Measurements from ENCODE around the gene EID3. TPM values are rescaled to one million over a fixed set of nuclear protein-coding genes. Genes with fewer than 3 reads are reported as not detected.
A peak's percentile ranks its signal among the peaks of the same experiment; 100 is the strongest.
"Not testable (repeated sequence)": the region's sequence is repeated elsewhere in the genome, so short reads cannot be mapped to it uniquely, and the experiment has no call there.

EID3 gene
- total RNA-seq, 2 donors from 2014 or later, result 1.6 to 1.7 TPM

DNA sequence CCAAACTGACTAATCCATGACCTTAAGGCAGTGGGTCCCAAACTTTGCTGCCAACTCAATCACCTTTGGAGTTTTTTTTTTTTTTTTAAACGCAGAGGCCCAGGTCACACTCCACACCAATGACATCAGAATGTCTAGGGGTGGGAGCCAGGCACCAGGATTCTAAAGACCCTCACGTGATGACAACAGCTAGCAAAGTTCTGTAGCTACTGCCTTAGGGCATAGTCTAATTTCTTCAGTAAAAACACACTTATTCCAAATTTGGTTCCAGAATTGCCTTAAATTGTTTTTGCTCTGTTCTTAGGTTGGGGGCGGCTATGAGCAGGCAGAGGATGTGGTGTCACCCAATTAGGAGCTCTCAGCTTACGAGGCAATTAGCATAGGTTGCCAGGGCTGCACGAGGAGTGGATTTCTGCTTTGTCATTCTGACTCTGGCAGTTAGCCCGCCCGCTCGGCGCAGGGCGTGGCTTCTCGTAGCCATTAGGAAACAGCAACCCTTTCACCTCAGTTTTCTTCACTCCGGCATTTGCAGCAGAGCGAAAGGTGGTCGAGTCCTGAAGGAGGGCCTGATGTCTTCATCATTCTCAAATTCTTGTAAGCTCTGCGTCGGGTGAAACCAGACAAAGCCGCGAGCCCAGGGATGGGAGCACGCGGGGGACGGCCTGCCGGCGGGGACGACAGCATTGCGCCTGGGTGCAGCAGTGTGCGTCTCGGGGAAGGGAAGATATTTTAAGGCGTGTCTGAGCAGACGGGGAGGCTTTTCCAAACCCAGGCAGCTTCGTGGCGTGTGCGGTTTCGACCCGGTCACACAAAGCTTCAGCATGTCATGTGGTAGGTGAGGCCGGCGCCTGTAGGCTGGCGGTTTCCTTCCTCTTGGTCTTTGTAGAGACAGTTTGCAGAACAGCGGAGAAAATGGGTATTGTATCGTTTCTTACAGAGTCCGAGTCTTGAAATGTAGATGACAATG is 16.7 kb upstream of the EID3 start:
- DNase-seq, result peak; percentile 93
- peak; percentile 93 to 95 for ATAC-seq
- intact Hi-C loops (cut with DNase I), result loop anchor here in 1 of 2 donors (2.0 kb wide), 1 partner anchor 70 kb away; no protein-coding TSS in a partner anchor

DNA sequence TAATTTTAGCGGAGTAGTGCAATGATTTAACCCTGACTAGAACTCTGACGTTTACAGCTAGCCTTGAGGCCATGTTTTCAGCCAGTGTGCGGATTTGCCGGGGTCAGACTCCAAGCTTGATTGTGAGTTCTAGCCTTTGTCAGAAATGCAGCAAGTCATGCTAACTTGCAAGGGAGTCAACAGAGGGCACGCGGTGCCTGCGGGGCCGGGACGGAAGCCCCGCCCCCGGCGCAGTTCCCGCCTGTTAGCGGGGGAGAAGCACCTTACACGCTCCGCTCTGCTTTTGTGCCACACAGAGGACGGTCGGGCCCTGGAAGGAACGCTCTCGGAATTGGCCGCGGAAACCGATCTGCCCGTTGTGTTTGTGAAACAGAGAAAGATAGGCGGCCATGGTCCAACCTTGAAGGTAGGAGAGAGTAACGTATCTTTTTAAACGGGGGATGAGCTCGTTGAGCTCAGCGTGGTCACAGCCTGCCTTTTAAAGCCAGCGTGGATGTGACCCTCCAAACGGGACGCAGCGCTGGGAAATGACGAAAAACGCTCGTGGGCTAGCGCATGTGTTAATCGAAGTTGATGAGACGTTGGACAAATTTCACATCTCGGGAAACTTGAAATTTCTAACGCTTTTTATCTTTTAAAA is 14.8 kb upstream of the EID3 start:
- intact Hi-C loops (cut with DNase I), result no loop called here
- DNase-seq (peak; percentile 82), ATAC-seq (peak; percentile 78 to 85)

DNA sequence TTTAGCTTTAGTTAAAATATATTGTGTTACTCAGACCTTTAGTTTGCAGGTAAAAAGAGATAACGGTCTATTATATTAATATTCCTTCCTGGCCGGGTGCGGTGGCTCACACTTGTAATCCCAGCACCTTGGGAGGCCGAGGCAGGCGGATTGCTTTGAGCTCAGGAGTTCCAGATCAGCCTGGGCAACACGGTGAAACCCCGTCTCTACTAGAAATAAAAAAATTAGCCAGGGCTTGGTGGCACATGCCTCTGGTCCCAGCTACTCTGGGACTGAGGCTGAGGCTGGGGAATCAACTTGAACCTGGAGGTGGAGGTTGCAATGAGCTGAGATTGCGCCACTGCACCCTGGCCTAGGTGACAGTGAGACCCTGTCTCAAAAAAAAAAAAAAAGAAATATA is 13.2 kb upstream of the EID3 start:
- intact Hi-C loops (cut with DNase I), result no loop called here
- ATAC-seq (no peak), DNase-seq (no peak)

DNA sequence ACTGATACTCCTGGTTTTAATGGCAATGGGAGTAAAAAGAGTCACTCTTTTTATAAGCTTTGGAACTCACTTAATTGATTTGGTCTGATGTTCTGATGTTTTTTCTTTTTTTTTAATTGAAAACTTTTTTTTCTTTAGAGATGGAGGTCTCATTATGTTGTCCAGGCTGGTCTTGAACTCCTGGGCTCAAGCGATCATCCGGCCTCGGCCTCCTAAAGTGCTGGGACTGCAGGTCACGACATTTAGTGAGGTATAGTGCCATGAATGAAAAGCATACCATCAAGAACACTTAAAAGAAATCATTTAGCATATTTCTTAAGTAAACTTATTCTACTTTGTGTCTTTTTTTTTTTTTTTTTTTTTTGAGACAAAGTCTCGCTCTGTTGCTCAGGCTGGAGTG is 12.7 kb upstream of the EID3 start:
- ATAC-seq (no peak), DNase-seq (no peak)
- intact Hi-C loops (cut with DNase I), result no loop called here

DNA sequence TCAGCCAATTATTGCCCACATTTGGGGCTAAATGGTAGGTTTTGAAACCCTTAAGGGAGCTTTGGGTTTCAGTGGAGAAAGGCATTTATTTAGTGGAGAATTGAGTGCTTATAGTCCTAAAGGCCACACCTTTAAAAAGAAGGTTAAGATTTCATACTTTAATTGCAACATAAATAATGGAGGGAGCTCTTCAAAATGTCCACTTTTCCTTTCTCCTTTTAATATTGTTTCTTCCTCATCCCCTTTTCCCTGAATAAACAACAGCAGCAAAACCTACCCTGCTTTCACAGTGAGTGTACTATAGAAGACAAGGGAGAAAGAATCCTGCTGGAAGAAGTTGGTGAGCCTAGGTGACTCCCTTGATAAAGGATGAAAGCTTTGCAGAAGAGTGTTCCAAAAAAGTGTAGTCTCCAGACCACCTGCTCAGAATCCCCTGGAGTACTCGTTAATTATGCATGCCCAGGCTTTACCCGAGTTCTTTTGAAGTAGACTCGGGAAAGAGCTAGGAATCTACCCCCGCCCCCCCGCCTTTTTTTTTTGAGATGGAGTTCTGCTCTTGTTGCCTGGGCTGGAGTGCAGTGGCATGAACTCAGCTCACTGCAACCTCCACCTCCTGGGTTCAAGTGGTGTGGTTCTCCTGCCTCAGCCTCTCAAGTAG is 11.5 kb upstream of the EID3 start:
- ATAC-seq (no peak), DNase-seq (no peak)
- intact Hi-C loops (cut with DNase I), result no loop called here

DNA sequence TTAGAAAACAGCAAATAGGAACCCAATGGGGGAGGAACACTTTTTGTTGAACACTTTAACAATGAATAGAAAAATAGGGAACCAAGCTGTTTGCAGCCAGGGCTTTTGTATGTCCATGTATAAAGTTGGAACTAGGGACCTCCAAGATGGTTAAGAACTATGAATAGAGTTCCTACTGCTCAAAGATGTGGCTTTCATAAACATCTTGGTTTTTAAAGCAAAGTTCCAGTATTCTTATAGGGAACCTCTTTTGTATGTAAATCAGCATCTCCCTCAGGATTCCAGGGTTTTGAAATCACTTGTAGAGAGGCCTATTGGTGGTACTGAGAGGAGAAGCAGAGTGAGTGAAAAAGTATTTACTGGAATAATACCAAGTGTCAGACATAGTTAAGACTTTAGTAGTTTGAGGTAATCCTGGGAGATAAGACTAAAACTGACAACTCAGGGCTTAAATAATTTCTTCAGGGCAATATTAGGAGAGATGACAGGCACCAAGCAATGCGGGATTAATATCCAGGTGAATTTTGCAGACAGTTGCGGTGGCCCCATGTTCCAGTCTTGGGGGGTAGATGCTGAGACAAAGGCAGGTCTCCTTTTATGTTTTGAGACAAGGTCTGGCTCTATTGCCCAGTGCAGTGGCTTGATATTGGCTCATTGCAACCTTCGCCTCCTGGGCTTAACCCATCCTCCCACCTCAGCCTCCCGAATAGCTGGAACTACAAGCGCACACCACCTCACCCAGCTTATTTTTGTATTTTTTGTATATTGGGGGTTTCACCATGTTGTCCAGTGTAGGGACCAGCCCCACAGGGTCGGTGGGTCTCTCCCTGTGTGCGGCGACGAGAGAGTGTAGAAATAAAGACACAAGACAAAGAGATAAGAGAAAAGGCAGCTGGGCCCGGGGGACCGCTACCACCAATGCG is 10.4 kb upstream of the EID3 start:
- DNase-seq (no peak), ATAC-seq (no peak)
- intact Hi-C loops (cut with DNase I), result no loop called here

DNA sequence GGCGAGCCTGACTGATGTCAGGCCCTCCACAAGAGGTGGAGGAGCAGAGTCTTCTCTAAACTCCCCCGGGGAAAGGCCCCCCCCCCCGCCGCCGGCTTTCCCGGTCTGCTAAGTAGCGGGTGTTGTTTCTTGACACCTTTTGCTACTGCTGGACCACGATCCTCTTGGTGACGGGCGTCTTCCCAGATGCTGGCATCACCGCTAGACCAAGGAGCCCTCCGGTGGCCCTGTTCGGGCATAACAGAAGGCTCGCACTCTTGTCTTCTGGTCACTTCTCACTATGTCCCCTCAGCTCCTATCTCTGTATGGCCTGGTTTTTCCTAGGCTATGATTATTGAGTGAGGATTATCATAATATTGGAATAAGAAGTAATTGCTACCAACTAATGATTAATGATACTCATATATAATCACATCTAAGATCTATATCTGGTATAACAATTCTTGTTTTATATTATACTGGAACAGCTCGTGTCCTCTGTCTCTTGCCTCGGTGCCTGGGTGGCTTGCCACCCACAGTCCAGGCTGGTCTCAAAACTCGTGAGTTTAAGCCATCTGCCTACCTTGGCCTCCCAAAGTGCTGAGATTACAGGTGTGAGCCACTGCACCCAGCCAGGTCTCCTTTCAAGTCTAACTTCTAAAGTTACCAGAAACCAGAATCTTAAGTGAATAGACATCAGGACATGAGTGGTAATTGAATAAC is 9.2 kb upstream of the EID3 start:
- intact Hi-C loops (cut with DNase I); ATAC-seq; DNase-seq: not testable (repeated sequence)

DNA sequence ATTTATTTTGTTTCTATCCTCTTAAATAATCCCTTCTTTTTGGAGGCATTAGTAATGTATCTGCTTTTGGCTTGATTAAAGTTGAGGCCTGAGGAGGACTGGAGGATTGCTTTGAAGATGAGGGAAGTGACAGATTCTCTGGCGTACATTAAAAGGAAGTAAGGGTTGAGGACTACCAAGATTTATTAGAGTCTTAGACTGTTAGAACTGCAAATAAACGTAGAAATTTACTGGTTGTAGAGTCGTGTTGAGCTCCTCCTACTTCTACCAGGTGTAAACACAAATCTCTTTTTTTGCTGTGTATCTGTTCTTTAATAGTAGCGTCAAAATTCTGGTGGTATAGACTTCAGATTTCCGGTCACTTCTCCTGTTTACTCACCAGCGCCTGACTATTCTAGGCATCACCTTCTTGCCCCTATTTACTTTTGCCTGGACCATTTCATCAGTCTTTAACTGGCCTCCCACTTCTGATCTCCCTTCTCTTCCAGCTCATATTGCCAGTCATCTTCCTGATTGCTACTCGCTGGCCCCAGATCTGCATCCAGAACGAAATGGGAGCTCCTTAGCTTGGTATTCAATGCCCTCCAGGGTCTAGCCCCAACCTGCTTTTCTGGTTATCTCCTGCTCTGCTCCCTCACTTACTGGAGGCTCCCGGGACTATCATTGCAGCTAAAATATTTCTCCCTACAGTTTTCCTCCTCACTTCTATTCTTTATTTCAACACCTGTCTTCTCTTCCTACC is 8.4 kb upstream of the EID3 start:
- intact Hi-C loops (cut with DNase I), result no loop called here
- DNase-seq (no peak), ATAC-seq (no peak)

DNA sequence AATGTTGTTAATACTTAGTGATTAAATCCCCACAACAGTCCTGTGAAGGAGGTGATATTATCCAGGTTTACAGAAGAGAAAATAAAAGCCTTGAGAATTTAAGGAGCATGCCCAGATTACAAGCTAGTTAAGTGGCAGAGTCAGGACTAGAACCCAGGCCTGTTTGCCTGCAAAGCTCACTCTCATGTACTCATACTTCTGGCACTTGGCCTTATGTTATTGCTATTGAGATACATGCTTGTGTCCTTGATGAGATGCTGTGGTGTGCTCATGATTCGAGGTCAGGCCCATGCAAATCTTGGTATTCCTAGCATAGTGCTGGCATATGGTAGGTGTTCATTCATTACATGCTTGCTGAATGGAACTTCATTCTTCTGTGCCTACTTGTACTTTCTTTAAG is 7.6 kb upstream of the EID3 start:
- intact Hi-C loops (cut with DNase I), result no loop called here
- no peak for ATAC-seq
- no peak for DNase-seq

DNA sequence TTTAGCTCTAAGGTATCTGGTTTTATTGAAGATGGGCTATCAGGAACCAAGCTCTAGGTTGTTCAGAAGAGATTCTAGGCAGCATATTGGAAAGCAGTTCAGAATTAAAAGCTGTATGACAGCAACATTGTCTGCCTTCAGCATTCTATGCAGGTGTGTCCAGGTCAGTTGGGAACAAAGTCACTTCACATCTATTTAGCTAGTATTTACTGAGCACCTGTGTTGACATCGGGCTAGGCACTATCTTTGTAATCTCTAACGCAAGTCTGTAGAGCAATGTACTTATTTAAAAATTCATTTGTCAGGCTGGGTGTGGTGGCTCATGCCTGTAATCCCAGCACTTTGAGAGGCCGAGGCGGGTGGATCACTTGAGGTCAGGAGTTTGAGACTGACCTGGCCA is 6.8 kb upstream of the EID3 start:
- intact Hi-C loops (cut with DNase I), result no loop called here
- ATAC-seq, result no peak
- no peak for DNase-seq

DNA sequence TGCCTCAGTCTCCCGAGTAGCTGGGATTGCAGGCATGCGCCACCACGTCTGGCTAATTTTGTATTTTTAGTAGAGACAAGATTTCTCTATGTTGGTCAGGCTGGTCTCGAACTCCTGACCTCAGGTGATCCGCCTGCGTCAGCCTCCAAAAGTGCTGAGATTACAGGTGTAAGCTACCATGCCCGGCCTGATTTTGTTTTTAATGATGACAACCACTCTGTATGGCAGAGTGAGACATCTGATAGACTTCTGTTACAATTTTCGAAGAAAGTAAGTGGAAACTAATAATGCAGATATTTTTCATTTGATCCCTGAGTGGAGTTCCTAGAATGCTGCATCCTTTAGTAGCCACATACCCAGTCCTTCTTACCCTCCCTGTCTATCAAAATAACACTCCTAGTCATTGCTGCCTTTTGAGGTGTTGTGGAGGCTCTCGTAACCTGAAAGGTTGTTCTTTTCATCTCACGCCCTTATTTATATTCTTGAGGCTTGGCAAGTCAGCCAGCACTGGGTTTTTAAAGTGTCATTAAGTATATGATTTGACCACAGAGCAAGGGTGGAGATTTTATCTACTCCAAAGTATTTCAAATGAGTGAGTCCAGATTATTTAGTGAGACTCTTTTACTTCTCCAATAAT is 5.9 kb upstream of the EID3 start:
- intact Hi-C loops (cut with DNase I), result no loop called here
- DNase-seq (no peak), ATAC-seq (no peak)

DNA sequence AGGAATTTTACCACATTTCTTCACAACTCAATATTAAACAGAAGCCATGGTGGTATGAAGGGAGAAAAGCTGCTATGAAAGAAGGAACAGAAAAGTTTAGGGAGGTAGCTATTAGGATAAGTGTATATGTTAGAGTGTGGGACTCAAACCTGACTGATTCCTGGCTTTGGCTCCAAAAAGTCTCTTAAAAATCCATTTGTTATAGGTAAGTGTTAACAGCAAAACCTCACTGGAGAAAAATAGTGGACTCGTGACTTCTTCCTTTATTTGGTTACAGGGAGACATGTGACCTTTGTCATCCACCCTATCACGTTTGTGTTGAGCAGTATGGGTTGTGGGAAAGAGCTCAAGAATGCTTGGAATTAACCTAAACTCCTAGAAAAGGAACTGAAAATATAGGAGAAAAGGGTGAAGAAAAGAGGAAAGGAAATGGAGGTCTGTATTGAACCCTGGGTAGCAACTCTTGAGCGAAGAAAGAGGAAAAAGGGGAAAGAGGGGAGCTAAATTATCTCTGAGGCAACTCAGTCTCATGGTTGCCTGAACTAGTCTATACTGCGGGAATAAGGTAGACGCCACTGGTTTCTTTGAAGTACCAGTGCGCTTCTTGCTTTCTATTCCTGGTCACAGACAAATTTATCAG is 3.6 kb upstream of the EID3 start:
- DNase-seq (no peak), ATAC-seq (no peak)
- intact Hi-C loops (cut with DNase I), result loop anchor here in 1 of 2 donors (10.0 kb wide), 1 partner anchor 85 kb away; the partner anchor contains the start of gene TXNRD1

DNA sequence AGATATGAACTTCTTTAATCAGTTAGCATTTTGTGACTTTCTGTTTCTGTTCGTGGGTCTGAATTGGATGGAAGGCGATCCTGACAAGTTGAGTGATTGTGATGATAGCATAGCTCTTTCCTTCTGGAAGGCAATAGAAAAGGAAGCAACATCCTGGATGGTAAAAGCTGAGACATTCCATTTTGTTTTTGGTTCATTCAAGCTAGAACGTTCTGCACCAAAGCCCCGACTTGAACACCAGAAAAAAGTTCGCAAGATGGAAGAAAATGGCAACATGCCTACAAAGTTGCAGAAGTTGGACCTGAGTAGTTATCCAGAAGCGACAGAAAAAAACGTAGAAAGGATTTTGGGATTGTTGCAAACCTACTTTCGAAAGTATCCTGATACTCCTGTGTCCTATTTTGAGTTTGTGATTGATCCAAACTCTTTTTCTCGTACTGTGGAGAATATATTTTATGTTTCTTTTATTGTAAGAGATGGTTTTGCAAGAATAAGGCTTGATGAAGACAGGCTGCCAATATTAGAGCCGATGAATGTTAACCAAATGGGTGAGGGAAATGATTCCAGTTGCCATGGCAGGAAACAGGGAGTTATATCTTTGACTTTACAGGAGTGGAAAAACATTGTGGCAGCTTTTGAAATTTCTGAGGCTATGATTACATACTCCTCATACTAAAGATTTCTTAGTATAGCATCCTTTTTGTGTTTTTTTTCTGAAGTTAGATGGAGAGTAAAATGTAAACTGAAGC is 896 bp downstream of the EID3 start:
- DNase-seq (no peak), ATAC-seq (no peak)
- intact Hi-C loops (cut with DNase I), result loop anchor here in 1 of 2 donors (10.0 kb wide), 1 partner anchor 90 kb away; the partner anchor contains the start of gene TXNRD1

DNA sequence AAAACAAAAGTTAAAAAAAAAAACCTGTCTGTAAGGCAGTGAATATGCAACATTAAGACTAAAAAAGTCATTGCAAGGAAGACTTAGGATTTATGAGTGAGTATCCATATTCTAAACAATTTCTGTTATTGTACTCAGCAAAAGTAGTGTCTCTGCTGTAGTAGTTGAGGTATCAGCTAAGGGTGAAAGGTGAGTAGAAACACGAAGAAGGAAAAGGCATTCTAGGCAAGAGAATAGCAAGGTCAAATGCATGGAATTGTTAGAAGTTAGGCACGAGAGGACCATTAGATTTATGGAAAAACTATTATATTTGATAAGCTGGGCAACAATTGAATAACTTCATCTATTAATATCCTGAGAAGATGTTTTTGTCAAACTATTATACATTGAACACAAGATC is 1.8 kb downstream of the EID3 start:
- no peak for DNase-seq
- intact Hi-C loops (cut with DNase I), result loop anchor here in 1 of 2 donors (10.0 kb wide), 1 partner anchor 91 kb away; the partner anchor contains the start of gene TXNRD1
- ATAC-seq, result no peak

DNA sequence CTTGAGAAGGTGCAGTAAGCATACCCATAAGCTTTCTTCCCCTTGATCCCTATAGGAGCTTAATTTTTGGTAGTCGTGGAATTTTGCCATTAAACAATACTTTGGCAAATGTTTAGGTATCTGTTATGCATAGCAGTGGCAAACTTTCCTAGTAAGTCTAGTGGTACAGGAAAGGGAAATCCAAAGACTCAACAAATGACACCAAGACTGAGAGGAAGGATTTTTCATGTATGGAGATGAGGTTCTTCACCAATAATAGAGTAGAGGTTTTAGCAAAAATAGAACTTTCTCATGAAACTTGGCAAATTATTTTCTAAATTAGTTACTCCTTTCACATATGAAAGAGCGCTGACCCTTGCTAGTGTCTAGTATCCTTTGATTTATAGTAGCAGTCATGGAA is 2.8 kb downstream of the EID3 start:
- intact Hi-C loops (cut with DNase I), result loop anchor here in 1 of 2 donors (10.0 kb wide), 1 partner anchor 92 kb away; the partner anchor contains the start of gene TXNRD1
- no peak for DNase-seq
- no peak for ATAC-seq

Data from left cardiac atrium (tissue), 4 donors.